Astrocyte (in vitro differentiated cells and primary cell): ENCODE results near the gene FBXL16. TPM values are rescaled to one million over a fixed set of nuclear protein-coding genes. Genes with fewer than 3 reads are reported as not detected.

ENCODE experiments used
- DNase-seq: peaks from one replicate; pipeline ENCODE4 v3.0.0-alpha.2; 2010; ENCODE audit warnings: low read depth
- FAIRE-seq: peaks from 2 replicates; lab custom pipeline; 2011; peaks lifted over from hg19 to GRCh38; lab: Jason Lieb, UNC
- H2AFZ ChIP-seq: 2 replicates; pipeline ENCODE4 v1.6.0; 2012; ENCODE audit warnings: low read depth, low read length, inconsistent platforms
- H3K27ac ChIP-seq: 2 replicates; pipeline ENCODE4 v1.5.1; 2011; ENCODE audit warnings: low read depth, low read length, inconsistent platforms
- H3K27me3 ChIP-seq: 2 replicates; pipeline ENCODE4 v1.6.0; 2011; ENCODE audit warnings: low read length, inconsistent platforms; ENCODE audit not compliant: insufficient read depth
- H3K36me3 ChIP-seq: 2 replicates; pipeline ENCODE4 v1.5.1; 2011; ENCODE audit warnings: low read length, inconsistent platforms; ENCODE audit not compliant: insufficient read depth
- H3K4me1 ChIP-seq: 2 replicates; pipeline ENCODE4 v1.5.1; 2011; ENCODE audit warnings: low read length, inconsistent platforms; ENCODE audit not compliant: insufficient read depth
- H3K4me2 ChIP-seq: 2 replicates; pipeline ENCODE4 v1.6.0; 2012; ENCODE audit warnings: low read length, inconsistent platforms
- H3K4me3 ChIP-seq: 2 replicates; pipeline ENCODE4 v1.5.1; 2011; ENCODE audit warnings: low read depth, mild to moderate bottlenecking, low read length, inconsistent platforms; ENCODE audit not compliant: insufficient read depth
- H3K79me2 ChIP-seq: 2 replicates; pipeline ENCODE4 v1.6.0; 2012; ENCODE audit warnings: mild to moderate bottlenecking, low read length, inconsistent platforms; ENCODE audit not compliant: insufficient read depth
- H3K9ac ChIP-seq: 2 replicates; pipeline ENCODE4 v1.6.0; 2012; ENCODE audit warnings: mild to moderate bottlenecking, low read length, inconsistent platforms
- H3K9me3 ChIP-seq: 2 replicates; pipeline ENCODE4 v1.5.1; 2012; ENCODE audit warnings: low read depth, mild to moderate bottlenecking, low read length, inconsistent platforms; ENCODE audit not compliant: insufficient read depth
- H4K20me1 ChIP-seq: 2 replicates; pipeline ENCODE4 v1.6.0; 2012; ENCODE audit warnings: low read length, inconsistent platforms; ENCODE audit not compliant: insufficient read depth
- H3K27ac Mint-ChIP-seq: one replicate; pipeline ENCODE4 v1.8.0; 2021; ENCODE audit warnings: mild to moderate bottlenecking, mixed read lengths; ENCODE audit not compliant: unreplicated experiment
- H3K27me3 Mint-ChIP-seq: one replicate; pipeline ENCODE4 v1.8.0; 2021; ENCODE audit warnings: low read depth, mixed read lengths; ENCODE audit not compliant: unreplicated experiment
- H3K36me3 Mint-ChIP-seq: one replicate; pipeline ENCODE4 v1.8.0; 2021; ENCODE audit warnings: low read depth, mixed read lengths; ENCODE audit not compliant: unreplicated experiment
- H3K4me1 Mint-ChIP-seq: one replicate; pipeline ENCODE4 v1.8.0; 2021; ENCODE audit warnings: low read depth, mixed read lengths; ENCODE audit not compliant: unreplicated experiment
- H3K4me3 Mint-ChIP-seq: one replicate; pipeline ENCODE4 v1.8.0; 2021; ENCODE audit warnings: mild to moderate bottlenecking, moderate library complexity, mixed read lengths; ENCODE audit not compliant: unreplicated experiment
- H3K9me3 Mint-ChIP-seq: one replicate; pipeline ENCODE4 v1.8.0; 2021; ENCODE audit warnings: mild to moderate bottlenecking, mixed read lengths; ENCODE audit not compliant: unreplicated experiment
- EZH2 ChIP-seq: IDR thresholded peaks from 2 replicates; pipeline ENCODE4 v1.6.1; 2012; ENCODE audit warnings: mild to moderate bottlenecking, low read length, inconsistent platforms; ENCODE audit not compliant: insufficient read depth
- total RNA-seq: library from RNA; stranded (reverse); gene quantifications from 2 replicates; pipeline ENCODE4 v1.2.1, GENCODE V29; 2021
- TF ChIP-seq, protein P1 (sequence below): IDR thresholded peaks from 2 replicates; pipeline ENCODE4 v1.5.1; 2011; ENCODE audit warnings: low read depth, mild to moderate bottlenecking, inconsistent platforms, low read length, moderate library complexity; ENCODE audit not compliant: insufficient read depth

Gene FBXL16
- total RNA-seq, 1 donor from 2014 or later: 5.2 TPM

DNA sequence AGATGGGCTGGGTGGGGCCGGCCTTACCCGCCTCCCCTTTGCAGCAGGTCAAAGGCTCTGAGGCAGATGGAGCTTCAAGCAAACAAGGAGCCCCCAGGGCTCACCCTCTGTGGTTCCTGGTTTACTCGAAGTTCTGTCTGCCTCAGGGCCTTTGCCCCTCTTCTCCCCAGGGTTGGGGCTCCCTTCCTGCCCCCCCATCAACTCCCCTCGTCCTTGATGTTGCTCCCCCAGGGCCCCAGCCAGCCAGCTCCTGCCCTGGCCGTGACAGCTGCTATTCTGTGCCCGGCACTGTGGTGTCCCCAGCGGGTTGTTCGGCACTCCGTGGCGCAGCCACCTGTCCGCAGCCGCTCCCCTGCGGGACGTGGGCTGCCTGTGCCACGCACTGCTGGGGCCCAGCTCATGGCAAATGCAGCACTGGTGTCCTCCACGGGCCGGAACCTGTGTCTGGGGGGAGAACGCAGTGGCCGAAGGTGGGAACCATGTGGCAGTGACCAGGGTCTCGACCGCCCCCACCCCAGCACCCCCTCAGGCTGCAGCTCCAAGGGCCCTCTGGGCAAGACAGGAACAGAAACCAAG lies 5.0 kb upstream of the FBXL16 start:
- TF ChIP-seq EZH2: no peak
- TF ChIP-seq, protein P1, sequence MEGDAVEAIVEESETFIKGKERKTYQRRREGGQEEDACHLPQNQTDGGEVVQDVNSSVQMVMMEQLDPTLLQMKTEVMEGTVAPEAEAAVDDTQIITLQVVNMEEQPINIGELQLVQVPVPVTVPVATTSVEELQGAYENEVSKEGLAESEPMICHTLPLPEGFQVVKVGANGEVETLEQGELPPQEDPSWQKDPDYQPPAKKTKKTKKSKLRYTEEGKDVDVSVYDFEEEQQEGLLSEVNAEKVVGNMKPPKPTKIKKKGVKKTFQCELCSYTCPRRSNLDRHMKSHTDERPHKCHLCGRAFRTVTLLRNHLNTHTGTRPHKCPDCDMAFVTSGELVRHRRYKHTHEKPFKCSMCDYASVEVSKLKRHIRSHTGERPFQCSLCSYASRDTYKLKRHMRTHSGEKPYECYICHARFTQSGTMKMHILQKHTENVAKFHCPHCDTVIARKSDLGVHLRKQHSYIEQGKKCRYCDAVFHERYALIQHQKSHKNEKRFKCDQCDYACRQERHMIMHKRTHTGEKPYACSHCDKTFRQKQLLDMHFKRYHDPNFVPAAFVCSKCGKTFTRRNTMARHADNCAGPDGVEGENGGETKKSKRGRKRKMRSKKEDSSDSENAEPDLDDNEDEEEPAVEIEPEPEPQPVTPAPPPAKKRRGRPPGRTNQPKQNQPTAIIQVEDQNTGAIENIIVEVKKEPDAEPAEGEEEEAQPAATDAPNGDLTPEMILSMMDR: no peak
- Mint-ChIP-seq H3K36me3 (no peaks in the 10 kb centered on the region), H3K9me3 (peaks cover 3% of the 10 kb centered on the region), H3K4me1 (peaks cover 8% of the 10 kb centered on the region), H3K27ac (peak overlapping the region; percentile 53), H3K4me3 (no peak overlapping the region), H3K27me3 (peaks cover 23% of the 10 kb centered on the region)
- H3K4me2 ChIP-seq: no peak overlapping the region
- H3K27ac ChIP-seq: no peak overlapping the region
- H3K36me3 ChIP-seq: no peaks in the 10 kb centered on the region
- no peaks in the 10 kb centered on the region for H3K9me3 ChIP-seq
- H3K79me2 ChIP-seq: no peaks in the 10 kb centered on the region
- no peak for DNase-seq
- H4K20me1 ChIP-seq: peaks cover 6% of the 10 kb centered on the region
- no peak overlapping the region for H3K9ac ChIP-seq
- H3K4me1 ChIP-seq: peaks cover 24% of the 10 kb centered on the region
- peaks cover 15% of the 10 kb centered on the region for H3K27me3 ChIP-seq
- no peak overlapping the region for H2AFZ ChIP-seq
- FAIRE-seq: no peak
- H3K4me3 ChIP-seq: no peak overlapping the region

DNA sequence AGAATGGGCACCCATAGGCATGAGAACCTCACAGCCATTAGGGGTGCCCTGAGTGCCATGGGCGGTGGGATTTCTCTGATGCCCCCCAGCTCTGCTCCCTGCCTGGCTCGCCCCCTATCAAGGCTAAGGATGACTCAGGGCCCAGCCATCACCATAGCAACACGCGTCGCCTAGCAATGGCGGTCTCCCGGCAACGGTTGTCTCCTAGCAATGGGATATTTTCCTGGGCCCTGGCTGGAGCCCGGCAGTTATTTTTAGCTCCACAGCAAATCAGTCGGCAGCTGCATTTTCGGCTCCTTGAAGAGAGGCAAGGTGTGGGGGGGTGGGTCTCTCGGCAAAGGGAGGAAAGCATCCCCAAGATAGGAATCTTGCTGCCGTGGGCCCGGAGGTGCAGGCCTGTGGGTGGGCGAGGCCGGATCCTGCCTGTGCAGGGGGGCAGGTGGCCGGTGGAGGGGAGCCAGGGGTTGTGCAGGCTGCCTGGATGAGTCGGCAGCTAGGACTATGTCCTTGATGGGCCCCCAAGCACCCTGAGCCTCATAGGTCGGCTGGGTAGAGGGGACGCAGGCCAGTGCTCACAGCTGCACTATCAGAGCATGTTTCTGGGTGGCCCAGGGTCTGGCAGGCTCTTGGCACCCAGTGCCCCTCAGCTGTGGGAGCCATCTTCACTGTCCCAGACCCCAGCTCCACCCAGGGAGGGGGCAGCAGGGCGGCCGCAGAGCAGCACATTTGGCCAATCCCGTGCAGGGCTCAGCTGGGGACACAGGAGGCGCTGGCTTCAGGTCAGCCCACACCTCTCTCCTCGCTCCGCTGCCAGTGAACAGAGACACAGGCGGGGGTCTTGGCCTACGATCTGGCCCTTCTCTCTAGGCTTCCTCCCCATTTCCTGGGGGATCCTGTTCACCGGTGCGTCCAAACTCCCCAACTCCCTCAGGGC lies 4.2 kb upstream of the FBXL16 start:
- H3K4me2 ChIP-seq: peak overlapping the region; percentile 81
- H3K4me3 Mint-ChIP-seq: no peak overlapping the region
- peaks cover 15% of the 10 kb centered on the region for H3K27me3 ChIP-seq
- peak overlapping the region; percentile 47 for H3K9ac ChIP-seq
- DNase-seq (peak; percentile 84), FAIRE-seq (no peak)
- peaks cover 24% of the 10 kb centered on the region for H3K4me1 ChIP-seq
- no peaks in the 10 kb centered on the region for H3K36me3 ChIP-seq
- no peak overlapping the region for H3K4me3 ChIP-seq
- H3K27me3 Mint-ChIP-seq: peaks cover 23% of the 10 kb centered on the region
- no peaks in the 10 kb centered on the region for H3K79me2 ChIP-seq
- no peaks in the 10 kb centered on the region for H3K9me3 ChIP-seq
- H3K36me3 Mint-ChIP-seq: no peaks in the 10 kb centered on the region
- peaks cover 8% of the 10 kb centered on the region for H3K4me1 Mint-ChIP-seq
- peak overlapping the region; percentile 53 for H3K27ac Mint-ChIP-seq
- H4K20me1 ChIP-seq: peaks cover 6% of the 10 kb centered on the region
- no peak overlapping the region for H3K27ac ChIP-seq
- no peak for TF ChIP-seq EZH2
- TF ChIP-seq, protein P1: no peak
- no peak overlapping the region for H2AFZ ChIP-seq
- peaks cover 3% of the 10 kb centered on the region for H3K9me3 Mint-ChIP-seq
